ENCODE results near the gene SCGN. TPM values are rescaled to one million over a fixed set of nuclear protein-coding genes. Genes with fewer than 3 reads are reported as not detected.

The SCGN gene
- total and polyA plus RNA-seq, 12 donors, result 0.26 to 2.7 (median 0.94) TPM; not detected in 2

GRCh38 chr6:25639653-25640052 is 12.4 kb upstream of the SCGN start:
- DNase-seq (no peak), ATAC-seq (no peak)
- H3K4me3 ChIP-seq, result no peak overlapping the region
- no peak for TF ChIP-seq CTCF (IDR thresholded peaks at IDR 0.05)
- no peaks in the 10 kb centered on the region for H3K4me1 ChIP-seq
- no peak overlapping the region for H3K27ac ChIP-seq
- H3K27me3 ChIP-seq, result peaks cover 0 to 44% (median 19%) of the 10 kb centered on the region in 7 donors
- peaks cover 0 to 3% (median 0%) of the 10 kb centered on the region in 11 donors for H3K9me3 ChIP-seq
- 75 to 77% methylated on average over 4 of the region's 4 CpGs for WGBS, 2 donors
- intact Hi-C loops (cut with DNase I), result no loop called here
- no peaks in the 10 kb centered on the region for H3K36me3 ChIP-seq

- Histone ChIP-seq H3K9me3 (peaks cover 0 to 3% (median 0%) of the 10 kb centered on the region in 11 donors), H3K27me3 (peaks cover 0 to 47% (median 19%) of the 10 kb centered on the region in 7 donors), H3K4me3 (no peak overlapping the region), H3K4me1 (no peaks in the 10 kb centered on the region), H3K27ac (no peak overlapping the region), H3K36me3 (no peaks in the 10 kb centered on the region)
- no peak for TF ChIP-seq CTCF (IDR thresholded peaks at IDR 0.05)
- 85 to 90% methylated on average over 5 of the region's 5 CpGs for WGBS, 2 donors
- intact Hi-C loops (cut with DNase I), result no loop called here
- ATAC-seq (no peak), DNase-seq (no peak)
These were observed 11.6 kb upstream of the SCGN start for GRCh38 chr6:25640446-25640845.

- no peak for DNase-seq
- peaks cover 0 to 3% (median 0%) of the 10 kb centered on the region in 11 donors for H3K9me3 ChIP-seq
- no peak for TF ChIP-seq CTCF (IDR thresholded peaks at IDR 0.05)
- no peak for ATAC-seq
- peaks cover 0 to 47% (median 19%) of the 10 kb centered on the region in 7 donors for H3K27me3 ChIP-seq
- no peaks in the 10 kb centered on the region for H3K36me3 ChIP-seq
- H3K27ac ChIP-seq, result no peak overlapping the region
- WGBS, 2 donors, result 73 to 75% methylated on average over 4 of the region's 4 CpGs
- no peaks in the 10 kb centered on the region for H3K4me1 ChIP-seq
- intact Hi-C loops (cut with DNase I), result no loop called here
- H3K4me3 ChIP-seq, result no peak overlapping the region
These were observed 11.1 kb upstream of the SCGN start for GRCh38 chr6:25640891-25641290.

GRCh38 chr6:25641377-25641776 is 10.6 kb upstream of the SCGN start:
- Histone ChIP-seq H3K9me3 (peaks cover 0 to 3% (median 0%) of the 10 kb centered on the region in 11 donors), H3K27me3 (peaks cover 0 to 47% (median 19%) of the 10 kb centered on the region in 7 donors), H3K4me3 (no peak overlapping the region), H3K4me1 (no peaks in the 10 kb centered on the region), H3K27ac (no peak overlapping the region), H3K36me3 (no peaks in the 10 kb centered on the region)
- DNase-seq (no peak), ATAC-seq (no peak)
- no peak for TF ChIP-seq CTCF (IDR thresholded peaks at IDR 0.05)
- WGBS, 2 donors, result 68 to 73% methylated on average over 5 of the region's 5 CpGs
- intact Hi-C loops (cut with DNase I), result no loop called here
